ENCODE measurements around the gene KIF6. TPM values are rescaled to one million over a fixed set of nuclear protein-coding genes. Genes with fewer than 3 reads are reported as not detected.

KIF6 gene
- total and polyA plus RNA-seq, 2 donors (not counting 1 experiment from before 2014, with no cell fraction given): not detected

GRCh38 chr6:39555136-39555535 lies 170.1 kb downstream of the KIF6 start:
- H3K4me1 ChIP-seq (ENCODE audit: control insufficient read depth in 2 of 2, insufficient read depth in 2 of 2, low read length in 2 of 2): no peaks in the 10 kb centered on the region
- no peak for ATAC-seq (ENCODE audit: low read depth)
- no peak overlapping the region for H3K4me2 ChIP-seq (replicated peaks; ENCODE audit: low read depth, low read length, poor library complexity, severe bottlenecking)
- DNase-seq: no peak
- intact Hi-C loops (cut with micrococcal nuclease): no loop called here
- H4K20me1 ChIP-seq (ENCODE audit: control insufficient read depth, insufficient read depth, low read length, poor library complexity, severe bottlenecking): no peaks in the 10 kb centered on the region
- 100% methylated on average over 1 of the region's 3 CpGs for WGBS (ENCODE audit: insufficient coverage)
- no peak overlapping the region for H2AFZ ChIP-seq (ENCODE audit: insufficient read depth, low read depth, low read length, poor library complexity, severe bottlenecking)
- no peak for TF ChIP-seq EZH2 (IDR thresholded peaks at IDR 0.05; ENCODE audit: borderline replicate concordance, insufficient read depth, low read depth, low read length, poor library complexity, severe bottlenecking)
- no peak for TF ChIP-seq CTCF (IDR thresholded peaks at IDR 0.05)
- CTCF ChIA-PET: no interaction called here
- no peak overlapping the region for H3K27ac ChIP-seq (ENCODE audit: low read length in 2 of 2)
- no peaks in the 10 kb centered on the region for H3K9me3 Mint-ChIP-seq (ENCODE audit: insufficient read depth)
- peaks cover 10% of the 10 kb centered on the region for H3K27me3 Mint-ChIP-seq
- POLR2A ChIA-PET: no interaction called here
- no peaks in the 10 kb centered on the region for H3K36me3 ChIP-seq (replicated peaks in 1 of 2; ENCODE audit: control extremely low read depth in 1 of 2, control insufficient read depth in 1 of 2, extremely low read depth in 1 of 2, insufficient read depth in 2 of 2, low read length in 1 of 2)
- H3K79me2 ChIP-seq (ENCODE audit: control insufficient read depth, insufficient read depth, low read length): no peaks in the 10 kb centered on the region
- peaks cover 0 to 6% (median 1%) of the 10 kb centered on the region in 4 experiments for H3K27me3 ChIP-seq (replicated peaks in 1 of 4; ENCODE audit: control extremely low read depth in 1 of 4, control insufficient read depth in 3 of 4, insufficient read depth in 4 of 4, low read length in 3 of 4)
- H3K27ac Mint-ChIP-seq: no peak overlapping the region
- H3K9me3 ChIP-seq (ENCODE audit: control extremely low read depth in 1 of 3, control insufficient read depth in 2 of 3, insufficient read depth in 1 of 3, low read length in 2 of 3): no peaks in the 10 kb centered on the region
- H3K4me3 Mint-ChIP-seq: no peak overlapping the region
- H3K4me3 ChIP-seq (ENCODE audit: control extremely low read depth in 1 of 5, extremely low read depth in 1 of 5, insufficient read depth in 1 of 5, low read depth in 2 of 5, low read length in 4 of 5): no peak overlapping the region
- H3K4me1 Mint-ChIP-seq: no peaks in the 10 kb centered on the region
- H3K9ac ChIP-seq (ENCODE audit: low read length): no peak overlapping the region

DNA sequence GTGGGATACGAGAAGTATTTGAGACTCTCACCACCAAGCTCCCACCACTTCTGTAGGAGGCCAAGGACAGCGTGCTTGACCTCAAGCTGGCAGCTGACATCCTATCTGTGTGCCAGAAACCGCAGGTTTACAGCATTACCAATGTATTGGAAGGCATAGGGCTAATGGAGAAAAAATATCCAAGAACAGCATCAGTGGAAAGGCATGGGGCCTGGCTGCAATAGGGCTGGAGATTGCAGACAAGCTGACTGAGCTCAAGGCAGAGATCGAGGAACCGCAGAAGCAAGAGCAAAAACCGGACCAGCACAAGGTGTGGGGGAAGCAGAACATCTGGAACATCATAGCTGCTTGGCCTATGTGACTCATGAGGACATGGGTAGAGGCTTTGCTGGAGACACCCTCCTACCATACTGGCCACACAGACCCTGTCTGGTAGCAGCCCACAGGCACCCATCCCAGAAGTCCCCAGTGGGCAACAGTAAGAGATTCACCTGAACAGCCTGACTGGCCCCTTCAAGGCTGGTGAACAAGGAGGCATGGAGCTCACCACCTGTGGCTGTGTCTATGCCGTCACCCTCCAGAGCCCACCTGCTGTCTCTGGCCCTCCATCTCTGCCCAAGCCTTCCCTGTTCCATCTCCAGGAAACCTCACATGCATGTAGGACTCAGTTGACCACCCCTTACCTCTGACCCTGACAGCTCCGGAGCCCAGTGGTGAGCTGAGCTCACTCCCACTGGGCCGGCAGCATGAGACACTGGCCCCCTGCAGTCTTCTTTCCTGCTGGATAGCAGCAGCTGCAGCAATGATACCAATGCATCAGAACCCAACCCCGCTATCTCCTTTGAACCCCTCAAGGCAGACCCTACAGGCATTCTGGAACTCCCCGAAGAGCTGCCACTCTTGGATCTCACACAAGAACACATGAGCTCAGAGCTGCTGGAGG lies 171.1 kb downstream of the KIF6 start:
- Histone ChIP-seq H3K9me3 (ENCODE audit: control extremely low read depth in 1 of 3, control insufficient read depth in 2 of 3, insufficient read depth in 1 of 3, low read length in 2 of 3) (no peaks in the 10 kb centered on the region), H3K79me2 (ENCODE audit: control insufficient read depth, insufficient read depth, low read length) (no peaks in the 10 kb centered on the region), H4K20me1 (ENCODE audit: control insufficient read depth, insufficient read depth, low read length, poor library complexity, severe bottlenecking) (no peaks in the 10 kb centered on the region), H3K4me1 (ENCODE audit: control insufficient read depth in 2 of 2, insufficient read depth in 2 of 2, low read length in 2 of 2) (no peaks in the 10 kb centered on the region), H3K4me3 (ENCODE audit: control extremely low read depth in 1 of 5, extremely low read depth in 1 of 5, insufficient read depth in 1 of 5, low read depth in 2 of 5, low read length in 4 of 5) (no peak overlapping the region), H3K27ac (ENCODE audit: low read length in 2 of 2) (no peak overlapping the region), H2AFZ (ENCODE audit: insufficient read depth, low read depth, low read length, poor library complexity, severe bottlenecking) (no peak overlapping the region), H3K4me2 (replicated peaks; ENCODE audit: low read depth, low read length, poor library complexity, severe bottlenecking) (no peak overlapping the region), H3K9ac (ENCODE audit: low read length) (no peak overlapping the region), H3K36me3 (replicated peaks in 1 of 2; ENCODE audit: control extremely low read depth in 1 of 2, control insufficient read depth in 1 of 2, extremely low read depth in 1 of 2, insufficient read depth in 2 of 2, low read length in 1 of 2) (no peaks in the 10 kb centered on the region), H3K27me3 (replicated peaks in 1 of 4; ENCODE audit: control extremely low read depth in 1 of 4, control insufficient read depth in 3 of 4, insufficient read depth in 4 of 4, low read length in 3 of 4) (peaks cover 0 to 6% (median 1%) of the 10 kb centered on the region in 4 experiments)
- WGBS (ENCODE audit: insufficient coverage): 99% methylated on average over 8 of the region's 11 CpGs
- Mint-ChIP-seq H3K4me1 (no peaks in the 10 kb centered on the region), H3K9me3 (ENCODE audit: insufficient read depth) (no peaks in the 10 kb centered on the region), H3K27ac (no peak overlapping the region), H3K27me3 (peaks cover 18% of the 10 kb centered on the region), H3K4me3 (no peak overlapping the region)
- CTCF ChIA-PET: no interaction called here
- TF ChIP-seq EZH2 (IDR thresholded peaks at IDR 0.05; ENCODE audit: borderline replicate concordance, insufficient read depth, low read depth, low read length, poor library complexity, severe bottlenecking): no peak
- no peak for TF ChIP-seq CTCF (IDR thresholded peaks at IDR 0.05)
- POLR2A ChIA-PET: no interaction called here
- no peak for DNase-seq
- intact Hi-C loops (cut with micrococcal nuclease): no loop called here
- no peak for ATAC-seq (ENCODE audit: low read depth)

All from B cell (primary cell).